Sigmoid colon (tissue), 3 donors: ENCODE results near the gene SH3TC1.

Experiments
- POLR2A ChIP-seq, 2 donors: fragments of 450-650 bp; IDR thresholded peaks; one replicate each; pipeline ENCODE4 v1.6.1; 2016; ENCODE audit warnings: antibody characterized with exemption in 2 of 2, mild to moderate bottlenecking in 2 of 2, moderate library complexity in 2 of 2
- TF ChIP-seq, protein P1 (sequence below), 4 experiments: fragments of 450-650 bp in 3 of 4; fragments of 200-600 bp in 1 of 4; IDR thresholded peaks; one replicate each; pipeline ENCODE4 v1.5.1; 2016 to 2019; ENCODE audit warnings: antibody characterized with exemption in 4 of 4, mild to moderate bottlenecking in 3 of 4, moderate library complexity in 2 of 4

DNA sequence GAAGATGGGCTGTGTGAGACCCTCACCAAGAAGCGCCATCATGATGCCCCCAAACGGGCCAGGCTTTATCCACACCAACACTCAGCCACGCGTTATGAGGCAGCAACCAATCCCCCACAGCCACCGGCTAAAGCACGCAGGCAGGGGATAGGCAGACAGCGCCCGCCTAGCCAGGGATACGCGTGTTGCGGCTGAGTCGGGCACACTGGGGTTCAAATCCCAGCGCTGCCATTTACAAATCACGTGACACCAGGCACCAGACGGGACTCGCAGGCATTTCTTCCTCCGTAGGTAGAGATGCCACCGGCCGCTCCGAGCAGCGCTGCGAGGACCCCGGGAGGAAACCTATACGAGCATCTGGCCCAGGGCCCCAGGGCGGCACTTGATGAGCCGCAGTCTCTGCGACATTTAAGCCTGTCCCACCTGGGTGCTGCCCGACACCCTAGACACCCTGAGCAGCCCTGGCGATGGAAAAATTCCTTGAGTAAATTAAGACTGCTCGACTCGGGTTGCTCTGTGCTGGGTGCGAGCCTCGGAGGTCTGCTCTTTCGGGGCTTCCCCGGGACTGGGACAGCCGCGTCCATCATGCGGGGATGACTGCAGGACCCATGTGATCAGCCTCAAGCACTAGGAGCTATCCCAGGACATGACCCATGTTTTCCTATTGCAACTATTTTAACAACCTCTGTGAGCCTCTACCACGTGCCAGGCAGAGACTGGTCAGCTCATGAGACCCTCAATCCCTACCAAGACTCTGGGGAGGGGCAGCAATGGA lies 46.8 kb upstream of the SH3TC1 start:
- no peak for TF ChIP-seq POLR2A (IDR thresholded peaks at IDR 0.05)
- TF ChIP-seq, protein P1, sequence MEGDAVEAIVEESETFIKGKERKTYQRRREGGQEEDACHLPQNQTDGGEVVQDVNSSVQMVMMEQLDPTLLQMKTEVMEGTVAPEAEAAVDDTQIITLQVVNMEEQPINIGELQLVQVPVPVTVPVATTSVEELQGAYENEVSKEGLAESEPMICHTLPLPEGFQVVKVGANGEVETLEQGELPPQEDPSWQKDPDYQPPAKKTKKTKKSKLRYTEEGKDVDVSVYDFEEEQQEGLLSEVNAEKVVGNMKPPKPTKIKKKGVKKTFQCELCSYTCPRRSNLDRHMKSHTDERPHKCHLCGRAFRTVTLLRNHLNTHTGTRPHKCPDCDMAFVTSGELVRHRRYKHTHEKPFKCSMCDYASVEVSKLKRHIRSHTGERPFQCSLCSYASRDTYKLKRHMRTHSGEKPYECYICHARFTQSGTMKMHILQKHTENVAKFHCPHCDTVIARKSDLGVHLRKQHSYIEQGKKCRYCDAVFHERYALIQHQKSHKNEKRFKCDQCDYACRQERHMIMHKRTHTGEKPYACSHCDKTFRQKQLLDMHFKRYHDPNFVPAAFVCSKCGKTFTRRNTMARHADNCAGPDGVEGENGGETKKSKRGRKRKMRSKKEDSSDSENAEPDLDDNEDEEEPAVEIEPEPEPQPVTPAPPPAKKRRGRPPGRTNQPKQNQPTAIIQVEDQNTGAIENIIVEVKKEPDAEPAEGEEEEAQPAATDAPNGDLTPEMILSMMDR (IDR thresholded peaks at IDR 0.05) = no peak
